ENCODE measurements around the gene ARL4C.

The ARL4C gene

GRCh38 chr2:234444893-234445292 is 52.0 kb downstream of the ARL4C start:
- DNase-seq, result no peak

DNA sequence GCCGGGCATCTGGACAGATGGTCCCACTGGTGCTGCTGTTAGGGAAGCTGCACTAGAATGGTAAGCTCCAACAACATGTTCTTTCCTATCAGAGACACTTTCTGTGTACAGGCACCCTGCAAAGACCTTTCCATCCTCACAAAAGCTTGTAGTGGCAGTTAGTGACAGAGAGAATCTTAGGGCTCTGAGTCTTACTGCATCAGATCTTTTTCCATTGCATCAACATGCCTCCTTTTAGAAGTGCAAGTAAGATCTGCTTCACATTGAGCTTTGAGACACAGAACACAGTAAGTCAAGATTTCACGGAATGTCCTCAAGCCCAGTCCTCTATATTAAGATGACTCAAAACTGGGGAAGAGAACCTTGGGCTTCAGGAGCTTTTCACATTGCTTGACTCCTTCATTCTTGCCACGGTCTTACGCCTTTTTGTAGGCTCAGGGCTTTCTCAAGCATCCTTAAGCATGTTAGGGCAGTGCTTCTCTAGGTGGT is 52.6 kb downstream of the ARL4C start:
- no peak for DNase-seq
